NT2/D1 (cell line): ENCODE measurements around the gene RTN4R.

ENCODE experiments used
- DNase-seq: peaks from one replicate; pipeline ENCODE4 v3.0.0-alpha.2; 2011; ENCODE audit warnings: low read depth, low spot score
- H3K27me3 ChIP-seq: 2 replicates; pipeline ENCODE4 v1.6.0; 2011; ENCODE audit warnings: mild to moderate bottlenecking; ENCODE audit not compliant: insufficient read length, insufficient read depth
- H3K36me3 ChIP-seq: 2 replicates; pipeline ENCODE4 v1.6.1; 2011; ENCODE audit warnings: mild to moderate bottlenecking, low read length, mixed read lengths; ENCODE audit not compliant: insufficient read depth, insufficient read length
- H3K4me1 ChIP-seq: 2 replicates; pipeline ENCODE4 v1.5.1; 2011; ENCODE audit not compliant: insufficient read depth, insufficient read length
- H3K4me3 ChIP-seq: 2 replicates; pipeline ENCODE4 v1.5.1; 2011; ENCODE audit warnings: low read depth; ENCODE audit not compliant: insufficient read length
- H3K9ac ChIP-seq: 2 replicates; pipeline ENCODE4 v1.6.0; 2011; ENCODE audit warnings: low read depth; ENCODE audit not compliant: insufficient read length
- H3K9me3 ChIP-seq: 2 replicates; pipeline ENCODE4 v1.5.1; 2011; ENCODE audit warnings: mild to moderate bottlenecking, low read length; ENCODE audit not compliant: insufficient read depth
- SUZ12 ChIP-seq: IDR thresholded peaks from 2 replicates; pipeline ENCODE4 v1.6.1; 2011; ENCODE audit not compliant: insufficient read length, insufficient read depth; ENCODE audit errors: extremely low read depth
- YY1 ChIP-seq: IDR thresholded peaks from 2 replicates; pipeline ENCODE4 v1.6.1; 2011; ENCODE audit not compliant: insufficient read length, insufficient read depth
- ZNF274 ChIP-seq: IDR thresholded peaks from 2 replicates; pipeline ENCODE4 v1.6.1; 2011; ENCODE audit warnings: mild to moderate bottlenecking, low read depth, low read length

Gene RTN4R

GRCh38 chr22:20228055-20228938 lies 39.8 kb downstream of the RTN4R start:
- peaks cover 5% of the 10 kb centered on the region; the same call in 1 of the 2 replicates for H3K9me3 ChIP-seq
- no peak overlapping the region for H3K4me3 ChIP-seq
- TF ChIP-seq ZNF274, result no peak
- TF ChIP-seq YY1, result no peak
- no peak for TF ChIP-seq SUZ12
- H3K9ac ChIP-seq, result no peak overlapping the region
- DNase-seq, result no peak
- H3K4me1 ChIP-seq, result peaks cover 15% of the 10 kb centered on the region
- no peaks in the 10 kb centered on the region for H3K27me3 ChIP-seq
- no peaks in the 10 kb centered on the region for H3K36me3 ChIP-seq

GRCh38 chr22:20227363-20227762 lies 40.8 kb downstream of the RTN4R start:
- no peaks in the 10 kb centered on the region for H3K27me3 ChIP-seq
- H3K9ac ChIP-seq, result no peak overlapping the region
- no peak for DNase-seq
- peaks cover 5% of the 10 kb centered on the region; the same call in 1 of the 2 replicates for H3K9me3 ChIP-seq
- TF ChIP-seq ZNF274, result no peak
- no peak for TF ChIP-seq SUZ12
- TF ChIP-seq YY1, result no peak
- peaks cover 21% of the 10 kb centered on the region for H3K4me1 ChIP-seq
- H3K4me3 ChIP-seq, result no peak overlapping the region
- no peaks in the 10 kb centered on the region for H3K36me3 ChIP-seq

- no peak for TF ChIP-seq YY1
- TF ChIP-seq SUZ12, result no peak
- TF ChIP-seq ZNF274, result no peak
- Histone ChIP-seq H3K9me3 (peaks cover 5% of the 10 kb centered on the region; the same call in 1 of the 2 replicates), H3K27me3 (no peaks in the 10 kb centered on the region), H3K9ac (no peak overlapping the region), H3K4me3 (no peak overlapping the region), H3K4me1 (peaks cover 19% of the 10 kb centered on the region), H3K36me3 (no peaks in the 10 kb centered on the region)
- DNase-seq, result no peak
Observed at GRCh38 chr22:20226760-20227350, 41.3 kb downstream of the RTN4R start.

GRCh38 chr22:20226077-20226716 lies 41.9 kb downstream of the RTN4R start:
- Histone ChIP-seq H3K9me3 (peaks cover 5% of the 10 kb centered on the region; the same call in 1 of the 2 replicates), H3K4me3 (no peak overlapping the region), H3K36me3 (no peaks in the 10 kb centered on the region), H3K4me1 (peaks cover 15% of the 10 kb centered on the region), H3K27me3 (no peaks in the 10 kb centered on the region), H3K9ac (no peak overlapping the region)
- no peak for DNase-seq
- no peak for TF ChIP-seq ZNF274
- no peak for TF ChIP-seq SUZ12
- no peak for TF ChIP-seq YY1

- no peak overlapping the region for H3K9ac ChIP-seq
- H3K4me3 ChIP-seq, result no peak overlapping the region
- H3K36me3 ChIP-seq, result no peaks in the 10 kb centered on the region
- peaks cover 14% of the 10 kb centered on the region for H3K4me1 ChIP-seq
- DNase-seq, result no peak
- H3K27me3 ChIP-seq, result no peaks in the 10 kb centered on the region
- TF ChIP-seq YY1 (no peak), ZNF274 (no peak), SUZ12 (no peak)
- H3K9me3 ChIP-seq, result peaks cover 5% of the 10 kb centered on the region; the same call in 1 of the 2 replicates
Observed at GRCh38 chr22:20225693-20225966, 42.5 kb downstream of the RTN4R start.

GRCh38 chr22:20224917-20225692 lies 43.0 kb downstream of the RTN4R start:
- Histone ChIP-seq H3K4me3 (no peak overlapping the region), H3K27me3 (no peaks in the 10 kb centered on the region), H3K9me3 (peaks cover 5% of the 10 kb centered on the region; the same call in 1 of the 2 replicates), H3K9ac (no peak overlapping the region), H3K4me1 (peaks cover 15% of the 10 kb centered on the region), H3K36me3 (no peaks in the 10 kb centered on the region)
- TF ChIP-seq ZNF274, result no peak
- no peak for TF ChIP-seq YY1
- TF ChIP-seq SUZ12, result no peak
- no peak for DNase-seq

- H3K36me3 ChIP-seq, result no peaks in the 10 kb centered on the region
- H3K9me3 ChIP-seq, result peaks cover 11% of the 10 kb centered on the region; the same call in 1 of the 2 replicates
- no peak overlapping the region for H3K4me3 ChIP-seq
- H3K4me1 ChIP-seq, result peaks cover 15% of the 10 kb centered on the region
- H3K27me3 ChIP-seq, result no peaks in the 10 kb centered on the region
- DNase-seq, result no peak
- no peak for TF ChIP-seq ZNF274
- TF ChIP-seq YY1, result no peak
- no peak for TF ChIP-seq SUZ12
- H3K9ac ChIP-seq, result no peak overlapping the region
Observed at GRCh38 chr22:20224256-20224626, 43.9 kb downstream of the RTN4R start.
